SKM-1 (cell line): ENCODE data around the gene APOBEC3A.
"Not testable (repeated sequence)": the region's sequence is repeated elsewhere in the genome, so short reads cannot be mapped to it uniquely, and the experiment has no call there.

Source experiments
- DNase-seq: peaks from one replicate; lab custom pipeline; 2025; ENCODE audit not compliant: unreplicated experiment; lab: John Stamatoyannopoulos, UW

Gene APOBEC3A

GRCh38 chr22:38942702-38943101 lies 14.7 kb upstream of the APOBEC3A start:
- no peak for DNase-seq

GRCh38 chr22:38943201-38943600 lies 14.2 kb upstream of the APOBEC3A start:
- DNase-seq = peak; percentile 86

- no peak for DNase-seq
These were observed 13.5 kb upstream of the APOBEC3A start for GRCh38 chr22:38943882-38944281.

GRCh38 chr22:38944653-38945052 lies 12.8 kb upstream of the APOBEC3A start:
- DNase-seq = no peak

GRCh38 chr22:38945706-38946338 lies 11.6 kb upstream of the APOBEC3A start:
- not testable (repeated sequence) for DNase-seq

GRCh38 chr22:38946771-38947170 lies 10.6 kb upstream of the APOBEC3A start:
- DNase-seq = no peak

- DNase-seq = no peak
These were observed 9.9 kb upstream of the APOBEC3A start for GRCh38 chr22:38947321-38948140.

- DNase-seq = no peak
These were observed 9.0 kb upstream of the APOBEC3A start for GRCh38 chr22:38948181-38948940.

GRCh38 chr22:38949889-38950405 lies 7.5 kb upstream of the APOBEC3A start:
- DNase-seq = no peak

GRCh38 chr22:38950527-38951295 lies 6.7 kb upstream of the APOBEC3A start:
- DNase-seq = no peak

- peak; percentile 84 for DNase-seq
These were observed 5.7 kb upstream of the APOBEC3A start for GRCh38 chr22:38951734-38952133.

GRCh38 chr22:38952281-38952993 lies 5.0 kb upstream of the APOBEC3A start:
- no peak for DNase-seq

- no peak for DNase-seq
These were observed 4.3 kb upstream of the APOBEC3A start for GRCh38 chr22:38953091-38953490.

- peak; percentile 45 for DNase-seq
These were observed 3.6 kb upstream of the APOBEC3A start for GRCh38 chr22:38953577-38954413.

GRCh38 chr22:38954414-38955043 lies 2.9 kb upstream of the APOBEC3A start:
- DNase-seq = no peak

GRCh38 chr22:38955250-38955905 lies 2.0 kb upstream of the APOBEC3A start:
- no peak for DNase-seq

GRCh38 chr22:38955926-38956325 lies 1.5 kb upstream of the APOBEC3A start:
- DNase-seq = no peak

GRCh38 chr22:38956551-38956950 lies 858 bp upstream of the APOBEC3A start:
- DNase-seq = no peak
